ENCODE data around the gene PRR23E. TPM values are rescaled to one million over a fixed set of nuclear protein-coding genes. Genes with fewer than 3 reads are reported as not detected.

Gene PRR23E
- total RNA-seq, 2 experiments from 2014 or later: not detected

DNA sequence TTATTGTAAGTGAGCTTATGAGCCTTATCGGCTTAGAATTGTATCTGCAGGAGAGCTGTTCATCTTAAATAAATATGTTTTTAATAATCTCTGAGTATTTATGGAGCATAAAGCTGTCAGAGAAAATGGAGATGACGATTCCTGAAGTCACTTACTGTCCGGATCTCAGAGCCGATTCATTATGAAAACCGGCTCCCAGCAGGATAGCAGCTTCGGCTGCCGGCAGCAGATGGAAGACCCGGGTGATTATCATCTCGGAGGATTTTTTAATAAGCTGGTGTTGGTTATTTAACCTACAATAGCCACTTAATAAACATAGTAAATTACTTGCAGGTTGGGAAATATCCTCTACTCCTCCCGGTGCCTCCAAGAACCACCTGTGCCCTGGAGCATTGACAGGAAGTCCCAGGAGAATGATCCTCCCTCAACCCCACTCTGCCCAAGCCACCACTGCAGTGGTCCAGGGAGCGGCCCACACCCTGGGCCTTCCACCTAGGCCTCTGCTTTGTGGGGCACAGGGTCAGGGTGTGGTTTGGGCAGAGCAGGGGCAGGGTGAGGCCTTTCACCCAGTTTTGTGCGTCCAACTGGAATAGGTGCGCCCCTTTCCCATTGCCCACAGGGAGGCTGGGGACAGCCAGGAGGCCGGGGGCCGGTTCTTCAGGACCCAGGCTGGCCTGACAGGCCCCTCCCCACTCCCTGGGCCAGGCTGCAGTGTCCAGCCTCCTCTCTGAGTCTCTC is 42.2 kb upstream of the PRR23E start:
- peaks cover 14% of the 10 kb centered on the region for H3K27me3 Mint-ChIP-seq
- TF ChIP-seq, protein P1, sequence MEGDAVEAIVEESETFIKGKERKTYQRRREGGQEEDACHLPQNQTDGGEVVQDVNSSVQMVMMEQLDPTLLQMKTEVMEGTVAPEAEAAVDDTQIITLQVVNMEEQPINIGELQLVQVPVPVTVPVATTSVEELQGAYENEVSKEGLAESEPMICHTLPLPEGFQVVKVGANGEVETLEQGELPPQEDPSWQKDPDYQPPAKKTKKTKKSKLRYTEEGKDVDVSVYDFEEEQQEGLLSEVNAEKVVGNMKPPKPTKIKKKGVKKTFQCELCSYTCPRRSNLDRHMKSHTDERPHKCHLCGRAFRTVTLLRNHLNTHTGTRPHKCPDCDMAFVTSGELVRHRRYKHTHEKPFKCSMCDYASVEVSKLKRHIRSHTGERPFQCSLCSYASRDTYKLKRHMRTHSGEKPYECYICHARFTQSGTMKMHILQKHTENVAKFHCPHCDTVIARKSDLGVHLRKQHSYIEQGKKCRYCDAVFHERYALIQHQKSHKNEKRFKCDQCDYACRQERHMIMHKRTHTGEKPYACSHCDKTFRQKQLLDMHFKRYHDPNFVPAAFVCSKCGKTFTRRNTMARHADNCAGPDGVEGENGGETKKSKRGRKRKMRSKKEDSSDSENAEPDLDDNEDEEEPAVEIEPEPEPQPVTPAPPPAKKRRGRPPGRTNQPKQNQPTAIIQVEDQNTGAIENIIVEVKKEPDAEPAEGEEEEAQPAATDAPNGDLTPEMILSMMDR (IDR thresholded peaks at IDR 0.05): no peak
- H3K36me3 ChIP-seq (ENCODE audit: insufficient read depth, low read length): no peaks in the 10 kb centered on the region
- no peaks in the 10 kb centered on the region for H3K4me1 Mint-ChIP-seq (ENCODE audit: low read depth)
- peaks cover 0 to 10% of the 10 kb centered on the region in 2 experiments for H3K9me3 ChIP-seq (ENCODE audit: control insufficient read depth in 1 of 2, insufficient read depth in 1 of 2, low read length in 2 of 2)
- no peak overlapping the region for H3K4me3 ChIP-seq (ENCODE audit: low read length)
- H3K27me3 ChIP-seq (ENCODE audit: control insufficient read depth in 1 of 2, insufficient read depth in 2 of 2, low read length in 2 of 2): peaks cover 0 to 3% of the 10 kb centered on the region in 2 experiments
- ChIA-PET POLR2A (no interaction called here), CTCF (no interaction called here)
- H3K4me3 Mint-ChIP-seq: no peak overlapping the region
- no peaks in the 10 kb centered on the region for H3K4me1 ChIP-seq (ENCODE audit: insufficient read depth, low read length)
- ATAC-seq (ENCODE audit: poor library complexity) (no peak), DNase-seq (peak in 1 of 14 experiments; percentile 22)
- H3K27ac Mint-ChIP-seq: no peak overlapping the region
- H3K36me3 Mint-ChIP-seq (ENCODE audit: low read depth): no peaks in the 10 kb centered on the region
- no peaks in the 10 kb centered on the region for H3K9me3 Mint-ChIP-seq
- no peak overlapping the region for H3K27ac ChIP-seq (ENCODE audit: low read depth in 1 of 2, low read length in 2 of 2)
- intact Hi-C loops (cut with DNase I, micrococcal nuclease): no loop called here

DNA sequence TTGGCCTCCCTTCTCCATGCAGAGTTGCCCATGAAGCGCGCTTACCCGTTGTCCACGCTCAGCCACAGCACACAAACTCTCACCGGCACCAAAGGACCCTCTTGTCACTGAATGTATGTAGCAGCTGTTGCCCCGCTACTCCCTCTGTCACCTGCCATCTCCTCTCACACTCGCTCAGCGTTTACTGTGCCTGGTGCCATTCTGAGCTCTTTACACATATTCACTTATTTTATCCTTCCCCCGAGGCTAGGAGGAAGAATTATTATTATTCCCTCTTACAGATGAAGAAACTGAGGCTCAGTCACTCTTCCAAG is 41.7 kb upstream of the PRR23E start:
- H3K4me1 Mint-ChIP-seq (ENCODE audit: low read depth): no peaks in the 10 kb centered on the region
- H3K27me3 Mint-ChIP-seq: peaks cover 10% of the 10 kb centered on the region
- TF ChIP-seq, protein P1 (IDR thresholded peaks at IDR 0.05): no peak

DNA sequence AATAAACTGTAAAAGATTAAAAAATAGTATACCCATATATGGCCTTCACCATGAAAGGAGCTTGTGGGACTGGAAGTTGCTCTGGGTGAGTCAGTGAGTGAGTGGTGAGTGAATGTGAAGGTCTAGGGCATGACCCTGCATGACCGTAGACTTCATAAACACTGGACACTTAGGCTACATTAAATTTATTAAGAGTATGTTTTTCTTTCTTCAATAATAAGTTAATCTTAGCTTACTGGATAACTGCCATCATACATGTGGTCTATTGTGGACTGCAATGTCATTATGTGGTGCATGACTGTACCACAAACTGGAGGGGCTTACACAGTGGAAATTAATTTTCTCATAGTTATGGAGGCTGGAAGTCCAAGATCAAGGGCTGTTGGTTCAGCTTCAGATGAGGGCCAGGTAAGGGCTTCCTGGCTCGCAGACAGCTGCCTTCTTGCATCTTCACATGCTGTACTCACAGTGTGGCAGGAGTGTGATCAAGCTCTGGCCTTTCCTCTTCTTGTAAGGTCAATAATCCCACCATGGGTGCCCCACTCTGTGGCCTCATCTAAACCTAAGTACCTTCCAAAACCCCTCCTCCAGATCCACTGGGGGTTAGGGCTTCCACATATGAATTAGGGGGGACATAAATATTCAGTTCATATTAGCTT is 40.8 kb upstream of the PRR23E start:
- H3K4me1 Mint-ChIP-seq (ENCODE audit: low read depth): no peaks in the 10 kb centered on the region
- H3K27ac Mint-ChIP-seq: no peak overlapping the region
- H3K9me3 Mint-ChIP-seq: no peaks in the 10 kb centered on the region
- H3K36me3 Mint-ChIP-seq (ENCODE audit: low read depth): no peaks in the 10 kb centered on the region
- CTCF ChIA-PET: no interaction called here
- Histone ChIP-seq H3K27ac (ENCODE audit: low read depth in 1 of 2, low read length in 2 of 2) (no peak overlapping the region), H3K4me1 (ENCODE audit: insufficient read depth, low read length) (no peaks in the 10 kb centered on the region), H3K9me3 (ENCODE audit: control insufficient read depth in 1 of 2, insufficient read depth in 1 of 2, low read length in 2 of 2) (peaks cover 0 to 14% of the 10 kb centered on the region in 2 experiments), H3K27me3 (ENCODE audit: control insufficient read depth in 1 of 2, insufficient read depth in 2 of 2, low read length in 2 of 2) (peaks cover 0 to 3% of the 10 kb centered on the region in 2 experiments), H3K36me3 (ENCODE audit: insufficient read depth, low read length) (no peaks in the 10 kb centered on the region), H3K4me3 (ENCODE audit: low read length) (no peak overlapping the region)
- peaks cover 10% of the 10 kb centered on the region for H3K27me3 Mint-ChIP-seq
- peak in 1 of 14 experiments; percentile 15 for DNase-seq
- POLR2A ChIA-PET: no interaction called here
- TF ChIP-seq, protein P1 (IDR thresholded peaks at IDR 0.05): no peak
- intact Hi-C loops (cut with DNase I, micrococcal nuclease): no loop called here
- no peak overlapping the region for H3K4me3 Mint-ChIP-seq
- no peak for ATAC-seq (ENCODE audit: poor library complexity)

More for the DNA sequence above, 41.7 kb upstream of the PRR23E start:
- Histone ChIP-seq H3K27ac (ENCODE audit: low read depth in 1 of 2, low read length in 2 of 2) (no peak overlapping the region), H3K4me3 (ENCODE audit: low read length) (no peak overlapping the region), H3K27me3 (ENCODE audit: control insufficient read depth in 1 of 2, insufficient read depth in 2 of 2, low read length in 2 of 2) (peaks cover 0 to 3% of the 10 kb centered on the region in 2 experiments), H3K9me3 (ENCODE audit: control insufficient read depth in 1 of 2, insufficient read depth in 1 of 2, low read length in 2 of 2) (peaks cover 0 to 10% of the 10 kb centered on the region in 2 experiments), H3K4me1 (ENCODE audit: insufficient read depth, low read length) (no peaks in the 10 kb centered on the region), H3K36me3 (ENCODE audit: insufficient read depth, low read length) (no peaks in the 10 kb centered on the region)
- no peak overlapping the region for H3K27ac Mint-ChIP-seq
- ChIA-PET CTCF (no interaction called here), POLR2A (no interaction called here)
- no peak for ATAC-seq (ENCODE audit: poor library complexity)
- no peaks in the 10 kb centered on the region for H3K9me3 Mint-ChIP-seq
- intact Hi-C loops (cut with DNase I, micrococcal nuclease): no loop called here
- no peak overlapping the region for H3K4me3 Mint-ChIP-seq
- H3K36me3 Mint-ChIP-seq (ENCODE audit: low read depth): no peaks in the 10 kb centered on the region
- DNase-seq: peak in 1 of 14 experiments; percentile 20

Measured in CD4-positive, alpha-beta T cell (primary cell).